Skeletal muscle tissue (tissue), 4 donors: ENCODE measurements around the gene TRIP13. TPM values are rescaled to one million over a fixed set of nuclear protein-coding genes. Genes with fewer than 3 reads are reported as not detected.
A peak's percentile ranks its signal among the peaks of the same experiment; 100 is the strongest.

Experiments used
- H3K27ac ChIP-seq: one replicate; pipeline ENCODE4 v1.7.0; 2013; ENCODE audit warnings: mild to moderate bottlenecking, low read depth, low read length, inconsistent platforms
- H3K27me3 ChIP-seq, 3 donors: one replicate each; pipeline ENCODE4 v1.7.0; 2013; ENCODE audit warnings: low read length in 3 of 3; ENCODE audit not compliant: control insufficient read depth in 3 of 3, insufficient read depth in 3 of 3
- H3K36me3 ChIP-seq, 3 donors: one replicate each; pipeline ENCODE4 v1.7.0; 2013; ENCODE audit warnings: low read length in 3 of 3; ENCODE audit not compliant: control insufficient read depth in 3 of 3, insufficient read depth in 3 of 3
- H3K4me1 ChIP-seq, 3 donors: one replicate each; pipeline ENCODE4 v1.7.0; 2013; ENCODE audit warnings: low read length in 3 of 3, mild to moderate bottlenecking in 3 of 3; ENCODE audit not compliant: control insufficient read depth in 3 of 3, insufficient read depth in 3 of 3
- H3K4me3 ChIP-seq, 3 donors: one replicate each; pipeline ENCODE4 v1.7.0; 2013; ENCODE audit warnings: low read length in 3 of 3
- H3K9ac ChIP-seq, 3 donors: one replicate each; pipeline ENCODE4 v1.7.0; 2013; ENCODE audit warnings: low read length in 3 of 3, mild to moderate bottlenecking in 3 of 3, moderate library complexity in 2 of 3, low read depth in 1 of 3
- H3K9me3 ChIP-seq, 3 donors: one replicate each; pipeline ENCODE4 v1.7.0; 2013; ENCODE audit warnings: low read length in 3 of 3; ENCODE audit not compliant: control insufficient read depth in 3 of 3
- total RNA-seq: library from RNA; depleted of rRNA; stranded (reverse); fragments of >200 nt; gene quantifications from one replicate; pipeline ENCODE4 v1.2.3, GENCODE V29; 2014
- donor health status: Osteomylitis.

TRIP13 gene
- total RNA-seq, 1 donor from 2014 or later = 5.7 TPM

DNA sequence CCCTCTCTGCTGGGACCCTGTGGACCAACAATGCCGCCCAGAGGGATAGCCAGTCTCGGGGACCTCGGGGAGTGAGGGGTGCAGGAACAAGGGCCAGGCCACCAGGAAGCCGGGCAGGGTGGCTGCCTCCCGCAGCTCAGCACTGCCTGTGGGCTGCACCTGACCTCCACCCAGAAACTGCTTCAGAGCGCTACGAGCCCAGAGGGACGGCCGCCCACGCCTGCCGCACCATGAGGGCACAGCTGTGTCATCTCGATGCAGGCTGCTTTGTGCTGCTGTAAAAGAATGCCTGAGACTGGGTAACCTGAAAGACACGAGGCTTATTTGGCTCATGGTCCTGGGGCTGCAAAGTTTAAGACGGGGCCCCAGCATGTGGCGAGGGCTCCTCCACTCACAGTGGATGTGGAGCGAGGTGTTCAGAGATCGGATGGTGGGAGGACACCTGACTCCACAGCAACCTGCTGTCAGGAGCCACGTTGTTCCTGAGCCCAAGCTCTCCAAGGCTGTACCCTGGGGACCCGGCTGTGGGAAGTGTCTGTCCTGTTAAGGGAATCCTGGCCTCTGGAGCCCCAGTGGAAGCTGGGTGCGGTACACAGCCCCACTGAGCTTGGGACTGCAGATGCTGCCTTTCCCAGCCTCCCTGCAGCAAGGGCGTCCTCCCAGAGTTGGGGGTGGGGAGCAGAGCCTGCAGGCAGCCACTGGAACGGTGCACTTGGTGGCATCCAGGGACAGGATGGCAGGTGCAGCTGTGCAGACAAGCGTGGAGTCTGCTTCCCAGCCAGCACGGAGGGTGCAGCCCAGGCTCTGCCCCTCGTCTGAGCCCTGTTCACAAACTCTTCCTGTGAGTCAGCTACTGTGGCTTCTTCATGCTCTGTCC is 30.1 kb upstream of the TRIP13 start:
- Histone ChIP-seq H3K36me3 (peaks cover 34 to 46% (median 43%) of the 10 kb centered on the region in 3 donors), H3K27me3 (no peaks in the 10 kb centered on the region), H3K9me3 (no peaks in the 10 kb centered on the region), H3K27ac (no peak overlapping the region), H3K9ac (peak overlapping the region in 2 of 3 donors; percentile 20 to 45), H3K4me1 (peaks cover 7 to 12% (median 11%) of the 10 kb centered on the region in 3 donors), H3K4me3 (no peak overlapping the region)

DNA sequence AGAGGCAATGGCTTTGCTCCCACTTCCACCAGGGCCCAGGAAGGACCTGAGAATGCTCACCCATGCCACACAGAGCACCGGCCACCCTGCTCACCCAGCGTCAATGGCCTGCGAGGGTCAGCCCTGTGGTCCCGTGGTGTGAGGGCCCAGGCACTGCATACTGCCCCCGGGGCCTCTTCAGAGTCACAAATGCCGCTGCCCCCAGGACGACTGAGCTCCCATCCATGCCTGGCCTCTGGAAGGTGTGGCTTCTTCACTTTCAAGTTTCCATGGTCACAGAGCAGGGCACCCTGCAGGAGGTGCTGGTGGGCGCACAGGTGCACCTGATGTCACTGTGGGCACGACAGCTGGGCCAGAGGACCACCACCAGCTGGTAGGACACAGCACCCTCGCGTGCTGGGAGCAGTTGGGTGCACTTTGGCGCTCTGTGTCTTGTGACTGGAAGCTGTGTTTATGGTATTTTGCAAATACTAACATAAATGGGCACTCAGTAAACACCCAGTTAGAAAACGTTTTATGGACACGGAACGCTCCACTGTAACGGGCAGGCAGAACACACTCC is 29.4 kb upstream of the TRIP13 start:
- H3K36me3 ChIP-seq = peaks cover 36 to 53% (median 44%) of the 10 kb centered on the region in 3 donors
- H3K27me3 ChIP-seq = no peaks in the 10 kb centered on the region
- no peaks in the 10 kb centered on the region for H3K9me3 ChIP-seq
- no peak overlapping the region for H3K4me3 ChIP-seq
- no peak overlapping the region for H3K27ac ChIP-seq
- peaks cover 7 to 12% (median 11%) of the 10 kb centered on the region in 3 donors for H3K4me1 ChIP-seq
- peak overlapping the region in 2 of 3 donors; percentile 20 to 45 for H3K9ac ChIP-seq

DNA sequence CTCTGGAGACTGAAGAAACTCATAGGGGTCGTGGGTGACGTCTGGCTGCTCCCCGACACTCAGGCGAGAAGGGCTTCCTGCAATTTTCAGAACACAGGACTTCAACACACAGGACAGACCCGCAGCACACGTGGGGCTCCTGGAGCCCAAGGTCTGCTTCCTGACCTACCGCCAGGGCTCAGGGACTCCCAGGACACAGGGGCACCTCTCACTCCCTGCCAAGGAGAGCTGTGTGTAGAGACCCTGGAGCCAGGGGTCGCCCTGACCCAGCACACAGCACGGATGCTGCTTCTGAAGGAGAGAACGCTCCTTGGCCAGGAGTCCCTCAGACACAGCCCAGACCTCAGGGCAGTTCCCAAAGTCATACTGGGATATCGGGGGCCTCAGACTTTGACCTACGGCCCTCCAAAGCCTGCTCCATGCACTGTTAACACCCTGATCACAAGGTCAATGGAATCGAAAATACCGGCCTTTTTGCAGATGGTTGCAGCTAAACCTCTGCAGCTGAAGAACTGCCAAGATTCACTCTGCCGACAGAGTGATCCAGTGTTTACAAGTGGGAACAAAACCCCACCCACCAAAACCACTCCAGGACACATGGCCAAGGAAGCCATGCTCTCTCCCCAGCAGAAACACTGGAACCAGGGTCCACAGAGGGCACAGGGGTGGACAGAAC is 28.1 kb upstream of the TRIP13 start:
- Histone ChIP-seq H3K27me3 (no peaks in the 10 kb centered on the region), H3K4me3 (no peak overlapping the region), H3K4me1 (peaks cover 7 to 12% (median 11%) of the 10 kb centered on the region in 3 donors), H3K27ac (no peak overlapping the region), H3K9me3 (no peaks in the 10 kb centered on the region), H3K9ac (no peak overlapping the region), H3K36me3 (peaks cover 43 to 66% (median 57%) of the 10 kb centered on the region in 3 donors)

DNA sequence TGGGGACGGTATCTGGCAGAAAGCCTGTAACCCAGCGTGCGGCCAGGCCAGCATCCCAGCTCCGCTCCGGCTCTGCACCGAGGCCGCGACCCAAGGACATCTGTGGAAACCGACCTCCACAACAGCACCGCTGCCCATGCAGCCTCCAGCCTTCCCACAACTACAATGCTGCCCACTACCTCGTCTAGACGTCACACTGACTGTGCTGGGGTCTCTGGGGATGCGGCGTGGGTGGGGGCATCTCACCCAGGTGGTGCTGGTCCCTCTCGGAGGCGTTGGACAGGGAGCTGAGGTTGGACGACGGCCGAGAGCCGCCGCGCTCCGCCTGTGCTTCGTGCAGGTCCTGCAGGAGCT is 27.5 kb upstream of the TRIP13 start:
- Histone ChIP-seq H3K4me3 (no peak overlapping the region), H3K4me1 (peaks cover 7 to 12% (median 11%) of the 10 kb centered on the region in 3 donors), H3K27me3 (no peaks in the 10 kb centered on the region), H3K9me3 (no peaks in the 10 kb centered on the region), H3K9ac (no peak overlapping the region), H3K27ac (no peak overlapping the region), H3K36me3 (peaks cover 48 to 72% (median 62%) of the 10 kb centered on the region in 3 donors)

DNA sequence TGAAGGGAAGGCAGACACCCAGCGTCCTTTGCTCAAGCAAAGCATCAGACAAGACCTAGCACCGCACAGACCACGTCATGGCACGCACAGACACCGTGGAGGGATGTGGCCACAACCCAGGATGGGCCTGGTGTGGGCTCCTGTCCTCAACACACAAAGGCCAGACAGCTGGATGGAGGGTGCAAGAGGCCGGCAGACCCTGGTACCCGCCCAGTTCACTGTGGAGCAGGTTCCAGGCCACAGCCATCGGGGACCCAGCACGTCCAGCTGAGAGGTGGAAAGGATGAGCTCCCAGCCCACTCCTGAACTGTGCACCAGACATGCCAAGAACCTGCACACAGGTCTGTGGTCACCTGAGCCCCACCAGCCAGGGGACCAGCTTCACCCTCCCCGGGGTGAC is 26.9 kb upstream of the TRIP13 start:
- Histone ChIP-seq H3K9ac (no peak overlapping the region), H3K4me1 (peaks cover 7 to 12% (median 11%) of the 10 kb centered on the region in 3 donors), H3K36me3 (peaks cover 54 to 77% (median 65%) of the 10 kb centered on the region in 3 donors), H3K9me3 (no peaks in the 10 kb centered on the region), H3K27me3 (no peaks in the 10 kb centered on the region), H3K4me3 (no peak overlapping the region), H3K27ac (no peak overlapping the region)

DNA sequence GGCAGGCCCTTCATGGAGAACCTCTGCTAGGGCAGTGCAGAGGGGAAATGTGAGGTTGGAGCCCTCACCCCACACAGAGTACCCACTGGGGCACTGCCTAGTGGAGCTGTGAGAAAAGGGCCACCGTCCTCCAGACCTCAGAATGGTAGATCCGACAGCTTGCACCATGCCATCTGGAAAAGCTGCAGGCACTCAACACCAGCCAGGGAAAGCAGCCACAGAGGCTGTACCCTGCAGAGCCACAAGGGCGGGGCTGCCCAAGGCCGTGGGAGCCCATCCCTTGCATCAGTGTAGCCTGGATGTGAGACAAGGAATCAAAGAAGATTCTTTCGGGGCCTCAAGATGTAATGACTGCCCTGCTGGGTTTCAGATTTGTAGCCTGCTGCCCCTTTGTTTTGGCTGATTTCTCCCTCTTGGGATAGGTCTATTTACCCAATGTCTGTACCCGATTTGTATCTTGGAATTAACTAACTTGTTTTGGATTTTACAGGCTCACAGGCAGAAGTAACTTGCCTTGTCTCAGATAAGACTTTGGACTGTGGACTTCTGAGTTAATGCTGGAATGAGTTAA is 25.3 kb upstream of the TRIP13 start:
- Histone ChIP-seq H3K4me3 (no peak overlapping the region), H3K36me3 (peaks cover 64 to 93% (median 78%) of the 10 kb centered on the region in 3 donors), H3K4me1 (peaks cover 7 to 11% (median 11%) of the 10 kb centered on the region in 3 donors), H3K27ac (no peak overlapping the region), H3K9me3 (no peaks in the 10 kb centered on the region), H3K27me3 (no peaks in the 10 kb centered on the region), H3K9ac (no peak overlapping the region)

DNA sequence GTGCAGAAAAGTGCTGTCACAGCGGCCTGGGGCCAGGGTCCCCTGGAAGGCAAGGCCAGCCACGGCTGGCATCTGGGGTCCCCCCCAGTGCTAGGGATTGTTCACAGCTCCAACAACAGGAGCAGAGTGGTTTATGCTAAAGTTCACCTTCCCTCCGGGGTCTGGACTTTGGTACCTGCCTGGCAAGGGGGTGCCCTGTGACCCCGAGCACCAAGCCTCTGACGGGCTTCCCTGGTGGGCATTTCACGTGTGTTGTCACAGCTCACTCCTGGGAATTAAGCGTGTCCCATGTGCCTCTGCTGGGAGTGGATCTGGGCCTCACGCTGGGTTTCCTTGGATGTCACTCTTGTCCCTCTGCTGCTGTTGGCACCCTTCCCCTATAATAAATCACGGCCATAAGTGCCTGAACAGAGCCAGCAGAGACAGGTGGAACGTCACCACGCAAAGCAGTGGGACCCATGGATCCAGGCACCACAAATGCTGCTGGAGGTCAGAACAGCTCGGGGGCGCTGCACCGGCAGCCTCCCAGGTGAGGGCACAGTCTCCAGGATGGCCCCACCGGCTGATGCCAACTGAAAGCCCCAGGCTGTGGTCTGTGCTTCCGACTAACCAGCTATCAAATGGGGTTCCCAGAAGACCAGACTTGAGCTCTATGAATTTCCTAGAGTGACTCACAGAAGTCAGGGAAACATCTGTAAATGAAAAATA is 24.1 kb upstream of the TRIP13 start:
- Histone ChIP-seq H3K4me1 (no peaks in the 10 kb centered on the region), H3K27ac (no peak overlapping the region), H3K27me3 (no peaks in the 10 kb centered on the region), H3K9ac (no peak overlapping the region), H3K4me3 (no peak overlapping the region), H3K36me3 (peaks cover 57 to 91% (median 75%) of the 10 kb centered on the region in 3 donors), H3K9me3 (no peaks in the 10 kb centered on the region)

DNA sequence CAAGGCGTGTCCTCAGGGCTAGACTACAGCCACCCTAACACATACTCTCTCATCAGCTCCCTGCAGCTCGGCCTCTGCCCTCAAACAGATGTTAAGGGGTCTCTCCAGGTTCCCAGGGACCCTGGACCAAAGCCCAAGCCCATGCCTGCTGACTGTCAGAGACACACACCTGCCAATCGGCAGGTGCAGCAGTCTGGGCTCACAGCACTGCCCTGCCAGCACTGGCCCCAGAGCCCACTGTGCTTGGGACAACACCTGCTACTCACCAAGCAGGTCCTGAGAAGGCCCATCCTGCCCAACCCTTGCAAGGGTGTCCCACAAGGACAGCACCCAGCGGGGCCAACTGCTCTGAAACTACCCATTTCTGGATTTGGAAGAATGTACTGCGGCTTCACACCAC is 21.7 kb upstream of the TRIP13 start:
- no peak overlapping the region for H3K27ac ChIP-seq
- H3K9ac ChIP-seq = no peak overlapping the region
- no peaks in the 10 kb centered on the region for H3K27me3 ChIP-seq
- H3K9me3 ChIP-seq = no peaks in the 10 kb centered on the region
- peaks cover 50 to 85% (median 73%) of the 10 kb centered on the region in 3 donors for H3K36me3 ChIP-seq
- no peaks in the 10 kb centered on the region for H3K4me1 ChIP-seq
- H3K4me3 ChIP-seq = no peak overlapping the region

DNA sequence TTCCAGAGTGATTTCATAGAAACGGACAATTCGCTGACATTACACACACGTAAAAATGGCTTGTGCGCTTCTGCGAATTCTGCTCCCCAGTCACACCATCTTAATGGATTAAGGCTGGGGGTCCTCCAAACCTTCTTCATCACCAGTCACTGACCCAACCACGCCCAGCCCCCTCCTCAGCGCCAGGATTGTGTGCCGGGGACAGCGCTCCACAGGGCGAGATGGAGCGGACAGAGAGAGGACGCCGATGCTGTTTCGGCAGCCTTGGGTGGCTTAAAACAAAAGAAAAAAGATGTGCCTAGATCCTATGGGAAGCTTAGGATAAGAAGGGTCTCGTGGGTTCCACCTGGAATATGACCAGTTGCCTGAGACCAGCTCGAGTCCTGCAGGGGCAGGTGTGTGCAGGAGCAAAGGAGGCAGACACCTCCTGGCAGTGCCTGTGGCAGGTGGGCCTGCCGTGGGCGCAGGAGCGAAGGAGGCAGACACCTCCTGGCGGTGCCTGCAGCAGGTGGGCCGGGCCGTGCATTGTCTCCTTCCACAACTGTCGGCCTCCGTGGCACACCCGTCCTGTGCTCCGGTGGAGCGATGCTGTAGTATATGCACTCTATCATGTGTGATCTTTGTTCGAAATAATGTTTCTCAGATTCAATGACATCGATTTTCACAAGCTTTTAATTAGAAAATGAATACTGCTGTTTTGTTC is 20.9 kb upstream of the TRIP13 start:
- H3K36me3 ChIP-seq = peaks cover 57 to 85% (median 76%) of the 10 kb centered on the region in 3 donors
- H3K27ac ChIP-seq = no peak overlapping the region
- no peak overlapping the region for H3K9ac ChIP-seq
- no peak overlapping the region for H3K4me3 ChIP-seq
- no peaks in the 10 kb centered on the region for H3K9me3 ChIP-seq
- H3K27me3 ChIP-seq = no peaks in the 10 kb centered on the region
- no peaks in the 10 kb centered on the region for H3K4me1 ChIP-seq
